ENCODE measurements around the gene BAZ1A. TPM values are rescaled to one million over a fixed set of nuclear protein-coding genes. Genes with fewer than 3 reads are reported as not detected.

Gene BAZ1A
- total RNA-seq, 1 donor = 14.3 TPM

Small RNA genes lying within 50 kb of the gene (small RNA-seq; reads per million reads assigned to genes)
- gene AL121603.1 (not detected), gene RNU7-41P (not detected)

Other genes starting within 250 kb of the BAZ1A start
- 25.0 TPM for gene SNX6, start 245.2 kb downstream of the BAZ1A start, total RNA-seq
- gene CFL2, start 160.8 kb downstream of the BAZ1A start, total RNA-seq = 10.2 TPM
- 30.7 TPM for gene SRP54, start 107.6 kb upstream of the BAZ1A start, total RNA-seq
- gene FAM177A1, start 170.9 kb upstream of the BAZ1A start, total RNA-seq = 16.7 TPM
- gene PPP2R3C, start 246.6 kb upstream of the BAZ1A start, total RNA-seq = 10.0 TPM
- gene PRORP, start 247.2 kb upstream of the BAZ1A start, total RNA-seq = 43.1 TPM